Liver (tissue), 9 donors: ENCODE results near the gene GOLGA2. TPM values are rescaled to one million over a fixed set of nuclear protein-coding genes. Genes with fewer than 3 reads are reported as not detected.
"Not testable (repeated sequence)": the region's sequence is repeated elsewhere in the genome, so short reads cannot be mapped to it uniquely, and the experiment has no call there.

Experiments
- DNase-seq: peaks from one replicate; pipeline ENCODE4 v3.0.0-alpha.2; 2017; ENCODE audit warnings: low spot score
- H3K27ac ChIP-seq, 2 donors: one replicate each; pipeline ENCODE4 v1.7.0; 2013; ENCODE audit warnings: inconsistent platforms in 2 of 2, low read length in 2 of 2, control low read depth in 1 of 2, low read depth in 1 of 2, mild to moderate bottlenecking in 1 of 2
- H3K27me3 ChIP-seq, 4 donors: one replicate each; pipeline versions ENCODE4 v1.6.1 to v1.7.0; 2013; ENCODE audit warnings: low read length in 3 of 4, inconsistent platforms in 1 of 4, mild to moderate bottlenecking in 1 of 4, moderate library complexity in 1 of 4; ENCODE audit not compliant: control insufficient read depth in 4 of 4, insufficient read depth in 4 of 4
- H3K36me3 ChIP-seq, 4 donors: one replicate each; pipeline versions ENCODE4 v1.6.1 to v1.7.0; 2013; ENCODE audit warnings: low read length in 3 of 4, mild to moderate bottlenecking in 3 of 4, low read depth in 1 of 4, moderate library complexity in 1 of 4; ENCODE audit not compliant: control insufficient read depth in 4 of 4, insufficient read depth in 3 of 4
- H3K4me1 ChIP-seq, 4 donors: one replicate each; pipeline versions ENCODE4 v1.6.1 to v1.7.0; 2013; ENCODE audit warnings: low read length in 3 of 4, mild to moderate bottlenecking in 3 of 4, moderate library complexity in 1 of 4; ENCODE audit not compliant: control insufficient read depth in 4 of 4, insufficient read depth in 4 of 4
- H3K4me3 ChIP-seq, 3 donors: one replicate each; pipeline versions ENCODE4 v1.6.1 to v1.7.0; 2013; ENCODE audit warnings: low read length in 3 of 3, control low read depth in 1 of 3, low read depth in 1 of 3, mild to moderate bottlenecking in 1 of 3
- H3K9ac ChIP-seq, 2 donors: one replicate each; pipeline ENCODE4 v1.7.0; 2013; ENCODE audit warnings: low read length in 2 of 2, mild to moderate bottlenecking in 2 of 2, moderate library complexity in 2 of 2, control low read depth in 1 of 2, low read depth in 1 of 2
- H3K9me3 ChIP-seq, 4 donors: one replicate each; pipeline versions ENCODE4 v1.6.1 to v1.7.0; 2013; ENCODE audit warnings: low read length in 3 of 4; ENCODE audit not compliant: control insufficient read depth in 4 of 4
- ATF3 ChIP-seq: IDR thresholded peaks from 2 replicates; pipeline ENCODE4 v1.6.1; 2016; ENCODE audit warnings: antibody characterized with exemption
- CTCF ChIP-seq: fragments of 150-350 bp; IDR thresholded peaks from 2 replicates; pipeline ENCODE4 v1.5.1; 2017; ENCODE audit warnings: improper control_type of control experiment, low read depth, low read length; ENCODE audit not compliant: missing input control
- EGR1 ChIP-seq, 2 donors: IDR thresholded peaks; 2 replicates each; pipeline ENCODE4 v1.6.1; 2016 to 2018; ENCODE audit warnings: antibody characterized with exemption in 2 of 2, low read depth in 2 of 2
- FOXA1 ChIP-seq: IDR thresholded peaks from 2 replicates; pipeline ENCODE4 v1.6.1; 2016; ENCODE audit warnings: antibody characterized with exemption
- FOXA2 ChIP-seq: IDR thresholded peaks from 2 replicates; pipeline ENCODE4 v1.6.1; 2016; ENCODE audit warnings: antibody characterized with exemption
- GABPA ChIP-seq, 2 donors: IDR thresholded peaks in 1 of 2; conservative IDR thresholded peaks in 1 of 2; 2 replicates each; pipeline ENCODE4 v1.6.1; 2016; ENCODE audit warnings: antibody characterized with exemption in 2 of 2, mild to moderate bottlenecking in 1 of 2, moderate library complexity in 1 of 2
- HNF4A ChIP-seq, 2 donors: conservative IDR thresholded peaks; 2 replicates each; pipeline ENCODE4 v1.6.1; 2016; ENCODE audit warnings: antibody characterized with exemption in 2 of 2, mild to moderate bottlenecking in 2 of 2
- HNF4G ChIP-seq: IDR thresholded peaks from 2 replicates; pipeline ENCODE4 v1.6.1; 2016; ENCODE audit warnings: antibody characterized with exemption
- JUND ChIP-seq, 2 donors: IDR thresholded peaks; 2 replicates each; pipeline ENCODE4 v1.6.1; 2016; ENCODE audit warnings: antibody characterized with exemption in 2 of 2
- MAX ChIP-seq: IDR thresholded peaks from 2 replicates; pipeline ENCODE4 v1.6.1; 2016; ENCODE audit warnings: antibody characterized with exemption
- NR2F2 ChIP-seq: IDR thresholded peaks from 2 replicates; pipeline ENCODE4 v1.6.1; 2016; ENCODE audit warnings: antibody characterized with exemption
- RAD21 ChIP-seq, 2 donors: IDR thresholded peaks; 2 replicates each; pipeline ENCODE4 v1.6.1; 2016; ENCODE audit warnings: antibody characterized with exemption in 2 of 2, mild to moderate bottlenecking in 2 of 2
- REST ChIP-seq: IDR thresholded peaks from 2 replicates; pipeline ENCODE4 v1.6.1; 2016; ENCODE audit warnings: antibody characterized with exemption, mild to moderate bottlenecking
- RXRA ChIP-seq, 2 donors: IDR thresholded peaks; 2 replicates each; pipeline ENCODE4 v1.6.1; 2017 to 2018; ENCODE audit warnings: antibody characterized with exemption in 2 of 2, mild to moderate bottlenecking in 1 of 2
- SP1 ChIP-seq: IDR thresholded peaks from 2 replicates; pipeline ENCODE4 v1.6.1; 2018; ENCODE audit warnings: antibody characterized with exemption, mild to moderate bottlenecking
- TAF1 ChIP-seq: conservative IDR thresholded peaks from 2 replicates; pipeline ENCODE4 v1.6.1; 2016; ENCODE audit warnings: antibody characterized with exemption, mild to moderate bottlenecking
- YY1 ChIP-seq: IDR thresholded peaks from 2 replicates; pipeline ENCODE4 v1.6.1; 2016; ENCODE audit warnings: antibody characterized with exemption, mild to moderate bottlenecking
- ZBTB33 ChIP-seq: IDR thresholded peaks from 2 replicates; pipeline ENCODE4 v1.6.1; 2016; ENCODE audit warnings: antibody characterized with exemption
- WGBS: extraction: QIAGEN DNeasy Blood & Tissue Kit; methylation state at CpG from one replicate; pipeline ENCODE4 v1.1.7; 2013; 5-methylcytosine and 5-hydroxymethylcytosine counted together
- polyA plus RNA-seq, 2 donors: library from polyadenylated mRNA; stranded (reverse) in 1 of 2; unstranded in 1 of 2; fragments of 200-250 nt in 1 of 2; fragments of >200 nt in 1 of 2; fragmentation: Nextera tagmentation in 1 of 2; extraction: Ambion mirVana in 1 of 2; gene quantifications; one replicate each; pipeline versions ENCODE4 v1.2.1 to v1.2.3, GENCODE V29; 2013 to 2015
- total RNA-seq, 2 donors: library from RNA; depleted of rRNA; stranded (reverse); fragments of >200 nt; gene quantifications; one replicate each; pipeline ENCODE4 v1.2.3, GENCODE V29; 2014
- donor health status: healthy.
- donor health status: healthy.
- donor health status: healthy.
- donor health status: healthy.
- donor health status: healthy.

Gene GOLGA2
- total and polyA plus RNA-seq, 4 donors = 14.4 to 45.7 (median 27.9) TPM

GRCh38 chr9:128279088-128280073, 3.6 kb upstream of the GOLGA2 start:
- not testable (repeated sequence) for H3K4me3 ChIP-seq, H3K27me3 ChIP-seq, H3K9me3 ChIP-seq, H3K36me3 ChIP-seq, DNase-seq, H3K27ac ChIP-seq, H3K9ac ChIP-seq
- WGBS = 82% methylated on average over 22 of the region's 22 CpGs
- H3K4me1 ChIP-seq = peaks cover 4 to 24% (median 17%) of the 10 kb centered on the region in 4 donors

GRCh38 chr9:128276574-128277270, 915 bp upstream of the GOLGA2 start:
- 14% methylated on average over 23 of the region's 23 CpGs for WGBS
- no peaks in the 10 kb centered on the region for H3K9me3 ChIP-seq
- H3K36me3 ChIP-seq = peaks cover under 1 to 14% (median 3%) of the 10 kb centered on the region in 4 donors
- H3K9ac ChIP-seq = peak overlapping the region; percentile 73 to 88
- peak overlapping the region; percentile 67 to 92 (median 68) for H3K4me3 ChIP-seq
- H3K27me3 ChIP-seq = no peaks in the 10 kb centered on the region
- peaks cover 9 to 25% (median 21%) of the 10 kb centered on the region in 4 donors for H3K4me1 ChIP-seq
- peak overlapping the region; percentile 73 to 80 for H3K27ac ChIP-seq
- TF ChIP-seq ZBTB33 = no peak
- no peak for TF ChIP-seq EGR1 (IDR thresholded peaks at IDR 0.05; ENCODE audit: low read depth in 2 of 2)
- TF ChIP-seq JUND (IDR thresholded peaks at IDR 0.05) = no peak
- no peak for TF ChIP-seq RAD21 (IDR thresholded peaks at IDR 0.05)
- TF ChIP-seq HNF4A (conservative IDR thresholded peaks at IDR 0.05) = no peak
- TF ChIP-seq REST = no peak
- no peak for TF ChIP-seq RXRA (IDR thresholded peaks at IDR 0.05)
- no peak for TF ChIP-seq FOXA2
- no peak for TF ChIP-seq YY1
- TF ChIP-seq TAF1 = no peak
- no peak for TF ChIP-seq SP1
- no peak for TF ChIP-seq CTCF
- no peak for TF ChIP-seq MAX
- TF ChIP-seq ATF3 = no peak
- no peak for TF ChIP-seq HNF4G
- no peak for TF ChIP-seq FOXA1
- TF ChIP-seq NR2F2 = no peak
- TF ChIP-seq GABPA (IDR thresholded peaks at IDR 0.05 in 1 of 2, conservative IDR thresholded peaks at IDR 0.05 in 1 of 2) = no peak
- peak; percentile 44 for DNase-seq
